H1 (cell line): Measurements from ENCODE around the gene PRCD. TPM values are rescaled to one million over a fixed set of nuclear protein-coding genes. Genes with fewer than 3 reads are reported as not detected.

Experiments used
- CREB1 ChIP-seq: IDR thresholded peaks from 2 replicates; pipeline ENCODE4 v1.6.1; 2012; ENCODE audit warnings: inconsistent platforms
- MAX ChIP-seq: IDR thresholded peaks from 2 replicates; pipeline ENCODE4 v1.6.1; 2012; ENCODE audit warnings: inconsistent platforms
- SP2 ChIP-seq: IDR thresholded peaks from 2 replicates; pipeline ENCODE4 v1.6.1; 2012; ENCODE audit warnings: mild to moderate bottlenecking, low read length, inconsistent platforms
- polyA plus RNA-seq, 7 experiments: library from polyadenylated mRNA; depleted of rRNA in 3 of 7; stranded (reverse) in 5 of 7; unstranded in 2 of 7; fragments of >200 nt in 5 of 7; fragments of 200-250 nt in 2 of 7; gene quantifications; 1 replicate in 5 of 7; 2 replicates in 1 of 7; 4 replicates in 1 of 7; pipeline versions ENCODE4 v1.2.1 to v1.2.3, GENCODE V29; 2011 to 2013; ENCODE audit warnings: missing spikeins in 2 of 7, mixed read lengths in 2 of 7
- total RNA-seq: library from RNA; stranded (reverse); fragmentation: NEBNext Ultra II Directional; extraction: Animal tissue kit (Norgen Biotek cat#: 25700); gene quantifications from 2 replicates; pipeline ENCODE4 v1.2.1, GENCODE V29; 2021

Gene PRCD
- total and polyA plus RNA-seq, 2 of the 8 experiments (the other 6 are each of a cell fraction or from before 2014, with no cell fraction given): 0.77 to 2.1 TPM

- TF ChIP-seq MAX (peak; percentile 88), CREB1 (peak; percentile 68), SP2 (no peak)
Measured at GRCh38 chr17:76540381-76541300, 797 bp downstream of the PRCD start (continued).
